GM12864 (cell line): ENCODE data around the gene GDPD1.
"Not testable (repeated sequence)": the region's sequence is repeated elsewhere in the genome, so short reads cannot be mapped to it uniquely, and the experiment has no call there.

ENCODE experiments used
- DNase-seq: peaks from one replicate; pipeline ENCODE4 v3.0.0-alpha.2; 2011; ENCODE audit warnings: low read depth
- H3K4me3 ChIP-seq: 2 replicates; pipeline ENCODE4 v1.5.1; 2011; ENCODE audit warnings: mild to moderate bottlenecking, low read depth, low read length, control low read depth
- TF ChIP-seq, protein P1 (sequence below): IDR thresholded peaks from 2 replicates; pipeline ENCODE4 v1.5.1; 2011; ENCODE audit warnings: low read depth, mild to moderate bottlenecking, moderate library complexity, low read length, control low read depth, inconsistent platforms; ENCODE audit errors: missing control alignments

Gene GDPD1

DNA sequence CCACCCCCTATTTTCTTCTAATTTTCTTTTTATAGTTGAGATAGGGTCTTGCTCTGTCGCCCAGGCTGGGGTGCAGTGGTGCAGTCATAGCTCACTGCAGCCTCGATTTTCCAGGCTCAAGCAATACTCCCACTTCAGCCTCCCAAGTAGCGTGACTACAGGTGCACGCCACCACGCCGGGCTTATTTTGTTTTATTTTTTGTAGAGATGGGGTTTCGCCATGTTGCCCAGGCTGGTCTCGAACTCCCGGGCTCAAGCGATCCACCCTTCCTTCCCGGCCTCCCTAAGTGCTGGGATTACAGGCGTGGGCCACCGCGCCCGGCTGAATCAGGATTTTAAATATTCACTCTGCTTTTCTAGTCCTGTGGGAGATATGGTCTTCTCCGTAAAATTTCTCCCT lies 941 bp upstream of the GDPD1 start:
- TF ChIP-seq, protein P1, sequence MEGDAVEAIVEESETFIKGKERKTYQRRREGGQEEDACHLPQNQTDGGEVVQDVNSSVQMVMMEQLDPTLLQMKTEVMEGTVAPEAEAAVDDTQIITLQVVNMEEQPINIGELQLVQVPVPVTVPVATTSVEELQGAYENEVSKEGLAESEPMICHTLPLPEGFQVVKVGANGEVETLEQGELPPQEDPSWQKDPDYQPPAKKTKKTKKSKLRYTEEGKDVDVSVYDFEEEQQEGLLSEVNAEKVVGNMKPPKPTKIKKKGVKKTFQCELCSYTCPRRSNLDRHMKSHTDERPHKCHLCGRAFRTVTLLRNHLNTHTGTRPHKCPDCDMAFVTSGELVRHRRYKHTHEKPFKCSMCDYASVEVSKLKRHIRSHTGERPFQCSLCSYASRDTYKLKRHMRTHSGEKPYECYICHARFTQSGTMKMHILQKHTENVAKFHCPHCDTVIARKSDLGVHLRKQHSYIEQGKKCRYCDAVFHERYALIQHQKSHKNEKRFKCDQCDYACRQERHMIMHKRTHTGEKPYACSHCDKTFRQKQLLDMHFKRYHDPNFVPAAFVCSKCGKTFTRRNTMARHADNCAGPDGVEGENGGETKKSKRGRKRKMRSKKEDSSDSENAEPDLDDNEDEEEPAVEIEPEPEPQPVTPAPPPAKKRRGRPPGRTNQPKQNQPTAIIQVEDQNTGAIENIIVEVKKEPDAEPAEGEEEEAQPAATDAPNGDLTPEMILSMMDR: no peak
- no peak for DNase-seq
- no peak overlapping the region for H3K4me3 ChIP-seq

DNA sequence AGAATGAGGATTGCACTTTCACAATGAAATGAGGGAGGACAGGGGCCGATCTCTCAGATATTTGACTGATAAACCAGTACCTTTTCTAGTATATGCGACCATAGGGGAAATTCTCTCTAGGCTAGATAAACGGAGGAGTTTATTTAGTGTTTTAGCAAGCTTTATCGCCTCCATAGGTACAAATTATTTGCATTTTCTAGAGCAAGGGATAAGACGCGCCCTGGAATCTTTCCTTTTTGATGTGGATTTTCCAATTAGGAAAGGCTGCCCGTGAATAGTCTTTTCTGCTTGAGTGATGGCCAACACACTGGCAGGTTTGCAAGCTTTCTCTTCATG lies 351 bp upstream of the GDPD1 start:
- TF ChIP-seq, protein P1: no peak
- no peak for DNase-seq
- H3K4me3 ChIP-seq: peak overlapping the region; percentile 79

DNA sequence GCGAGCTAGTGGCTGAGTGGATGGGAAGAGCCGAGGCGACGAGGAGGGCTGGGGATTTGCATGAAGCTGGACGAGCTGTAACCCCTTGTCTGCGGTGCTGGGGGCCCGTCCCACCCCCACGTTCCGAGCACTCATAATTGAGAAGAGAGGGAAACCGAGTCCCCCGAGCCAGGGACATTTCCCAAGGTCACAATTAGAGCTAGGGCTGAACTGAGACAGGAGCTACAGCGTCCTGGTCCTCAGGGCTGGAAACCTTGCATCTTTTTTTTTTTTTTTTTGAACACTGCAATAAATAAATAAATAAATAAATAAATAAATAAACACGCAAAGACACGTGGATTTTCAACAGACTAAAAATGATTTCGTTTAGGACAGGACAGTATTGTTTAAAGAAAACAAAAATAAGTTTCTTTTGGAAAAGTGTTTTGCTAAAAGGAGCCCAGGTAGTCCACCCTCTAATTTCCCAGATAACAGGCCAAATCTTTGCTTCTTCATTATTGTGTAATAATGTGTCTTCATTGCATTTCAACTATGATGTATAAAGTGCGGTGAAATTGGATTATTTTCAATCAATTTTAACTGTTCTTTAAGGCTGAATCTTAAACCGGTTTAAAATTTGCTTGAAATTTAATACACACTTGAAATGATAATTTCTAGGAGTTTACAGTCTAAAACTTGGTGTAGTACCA lies 992 bp downstream of the GDPD1 start:
- no peak for DNase-seq
- TF ChIP-seq, protein P1: no peak
- H3K4me3 ChIP-seq: peak overlapping the region; percentile 79

DNA sequence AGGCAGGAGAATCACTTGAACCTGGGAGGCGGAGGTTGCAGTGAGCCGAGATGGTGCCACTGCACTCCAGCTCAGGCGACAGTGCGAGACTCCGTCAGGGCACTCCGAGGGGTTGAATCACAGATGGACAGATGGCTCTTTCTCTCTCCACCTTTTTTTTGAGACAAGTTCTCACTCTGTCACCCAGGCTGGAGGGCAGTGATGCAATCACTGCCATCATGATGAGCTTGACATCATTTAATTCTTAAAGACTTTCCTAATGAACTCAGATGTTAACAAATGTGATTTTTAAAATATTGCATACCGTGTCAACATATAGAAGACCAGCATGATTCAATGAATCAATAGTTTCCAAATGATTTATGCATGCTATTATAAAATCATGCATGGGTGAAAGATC lies 3.5 kb downstream of the GDPD1 start:
- no peak overlapping the region for H3K4me3 ChIP-seq
- TF ChIP-seq, protein P1: no peak
- DNase-seq: no peak

DNA sequence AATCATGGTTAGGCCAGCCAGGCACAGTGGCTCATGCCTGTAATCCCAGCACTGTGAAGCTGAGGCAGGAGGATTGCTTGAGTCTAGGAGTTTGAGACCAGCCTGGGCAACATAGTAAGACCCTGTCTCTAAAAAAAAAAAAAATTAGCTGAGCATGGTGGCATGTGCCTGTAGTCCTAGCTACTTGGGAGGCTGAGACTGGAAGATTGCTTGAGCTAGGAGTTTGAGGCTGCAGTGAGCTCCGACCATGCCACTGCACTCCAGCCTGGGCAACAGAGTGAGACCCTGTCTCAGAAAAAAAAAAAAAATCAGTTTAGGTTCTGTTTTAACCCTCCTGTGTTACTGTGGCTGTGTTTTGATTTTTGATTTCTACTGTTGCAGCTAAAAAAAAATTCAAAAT lies 8.3 kb downstream of the GDPD1 start:
- not testable (repeated sequence) for DNase-seq, H3K4me3 ChIP-seq

DNA sequence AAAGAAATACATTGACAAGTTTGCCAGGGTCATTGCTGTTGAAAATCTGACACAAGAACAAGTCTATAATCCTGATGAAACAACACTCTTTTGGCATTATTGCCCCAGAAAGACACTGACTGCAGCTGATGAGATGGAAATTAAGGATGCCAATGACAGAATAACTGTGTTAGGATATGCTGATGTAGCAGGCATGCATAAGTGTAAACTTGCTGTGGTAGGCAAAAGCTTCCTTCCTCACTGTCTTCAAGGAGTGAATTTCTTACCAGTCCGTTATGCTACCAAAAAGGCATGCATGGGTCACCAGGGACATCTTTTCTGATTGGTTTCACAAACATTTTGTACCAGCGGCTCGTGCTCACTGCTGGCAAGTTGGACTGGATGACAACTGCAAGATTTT lies 10.5 kb downstream of the GDPD1 start:
- H3K4me3 ChIP-seq: no peak overlapping the region
- DNase-seq: no peak
- TF ChIP-seq, protein P1: no peak

DNA sequence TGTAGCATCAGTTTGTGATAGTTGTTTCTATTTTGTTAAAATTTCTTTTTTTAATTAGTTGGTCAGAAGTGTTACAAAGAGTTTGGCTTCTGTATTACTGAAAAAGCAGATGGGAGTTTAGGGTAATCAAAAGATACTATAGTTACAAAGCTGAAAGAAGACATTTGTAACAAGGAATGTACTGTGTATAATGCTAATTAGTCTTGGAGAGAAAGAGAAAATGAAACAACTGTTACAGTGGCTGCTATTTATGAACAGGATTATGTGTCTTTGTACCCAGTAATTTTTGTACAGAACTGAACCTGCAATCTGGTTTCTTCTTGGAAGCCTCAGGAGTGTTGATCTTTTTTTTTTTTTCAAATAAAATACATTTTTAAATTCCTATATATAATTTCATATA lies 14.3 kb downstream of the GDPD1 start:
- TF ChIP-seq, protein P1: no peak
- H3K4me3 ChIP-seq: no peak overlapping the region
- no peak for DNase-seq
